Measurements from ENCODE around the gene NAV2.

Gene NAV2

GRCh38 chr11:19714022-19714386, 1.4 kb downstream of the NAV2 start:
- in situ Hi-C loops (cut with MboI; ENCODE audit: low pct_unique_long_range_greater_than_20kb, low sequenced_read_pairs), result no loop called here
- DNase-seq, result no peak

- in situ Hi-C loops (cut with MboI; ENCODE audit: low pct_unique_long_range_greater_than_20kb, low sequenced_read_pairs), result no loop called here
- no peak for DNase-seq
Observed at GRCh38 chr11:19714387-19715363, 2.0 kb downstream of the NAV2 start.

GRCh38 chr11:19715373-19715772, 2.7 kb downstream of the NAV2 start:
- in situ Hi-C loops (cut with MboI; ENCODE audit: low pct_unique_long_range_greater_than_20kb, low sequenced_read_pairs), result no loop called here
- DNase-seq, result no peak

GRCh38 chr11:19718051-19718450, 5.4 kb downstream of the NAV2 start:
- in situ Hi-C loops (cut with MboI; ENCODE audit: low pct_unique_long_range_greater_than_20kb, low sequenced_read_pairs), result no loop called here
- DNase-seq, result no peak

- in situ Hi-C loops (cut with MboI; ENCODE audit: low pct_unique_long_range_greater_than_20kb, low sequenced_read_pairs), result no loop called here
- no peak for DNase-seq
Observed at GRCh38 chr11:19718951-19719350, 6.3 kb downstream of the NAV2 start.

GRCh38 chr11:19719960-19720359, 7.3 kb downstream of the NAV2 start:
- in situ Hi-C loops (cut with MboI; ENCODE audit: low pct_unique_long_range_greater_than_20kb, low sequenced_read_pairs), result no loop called here
- no peak for DNase-seq

GRCh38 chr11:19721176-19721575, 8.5 kb downstream of the NAV2 start:
- DNase-seq, result no peak
- in situ Hi-C loops (cut with MboI; ENCODE audit: low pct_unique_long_range_greater_than_20kb, low sequenced_read_pairs), result no loop called here

GRCh38 chr11:19722702-19723101, 10.1 kb downstream of the NAV2 start:
- in situ Hi-C loops (cut with MboI; ENCODE audit: low pct_unique_long_range_greater_than_20kb, low sequenced_read_pairs), result no loop called here
- DNase-seq, result no peak

GRCh38 chr11:19723572-19724342, 11.1 kb downstream of the NAV2 start:
- DNase-seq, result no peak
- in situ Hi-C loops (cut with MboI; ENCODE audit: low pct_unique_long_range_greater_than_20kb, low sequenced_read_pairs), result no loop called here

- in situ Hi-C loops (cut with MboI; ENCODE audit: low pct_unique_long_range_greater_than_20kb, low sequenced_read_pairs), result loop anchor here (25.0 kb wide), 1 partner anchor 162 kb away; no protein-coding TSS in a partner anchor
- DNase-seq, result no peak
Observed at GRCh38 chr11:19724765-19725164, 12.1 kb downstream of the NAV2 start.

GRCh38 chr11:19725379-19726079, 12.9 kb downstream of the NAV2 start:
- in situ Hi-C loops (cut with MboI; ENCODE audit: low pct_unique_long_range_greater_than_20kb, low sequenced_read_pairs), result loop anchor here (25.0 kb wide), 1 partner anchor 163 kb away; no protein-coding TSS in a partner anchor
- DNase-seq, result no peak

GRCh38 chr11:19727246-19727645, 14.6 kb downstream of the NAV2 start:
- DNase-seq, result no peak
- in situ Hi-C loops (cut with MboI; ENCODE audit: low pct_unique_long_range_greater_than_20kb, low sequenced_read_pairs), result loop anchor here (25.0 kb wide), 1 partner anchor 165 kb away; no protein-coding TSS in a partner anchor

- in situ Hi-C loops (cut with MboI; ENCODE audit: low pct_unique_long_range_greater_than_20kb, low sequenced_read_pairs), result loop anchor here (25.0 kb wide), 1 partner anchor 166 kb away; no protein-coding TSS in a partner anchor
- no peak for DNase-seq
Observed at GRCh38 chr11:19728436-19728835, 15.8 kb downstream of the NAV2 start.

- DNase-seq, result no peak
- in situ Hi-C loops (cut with MboI; ENCODE audit: low pct_unique_long_range_greater_than_20kb, low sequenced_read_pairs), result loop anchor here (25.0 kb wide), 1 partner anchor 167 kb away; no protein-coding TSS in a partner anchor
Observed at GRCh38 chr11:19729141-19729540, 16.5 kb downstream of the NAV2 start.

- in situ Hi-C loops (cut with MboI; ENCODE audit: low pct_unique_long_range_greater_than_20kb, low sequenced_read_pairs), result loop anchor here (25.0 kb wide), 1 partner anchor 168 kb away; no protein-coding TSS in a partner anchor
Observed at GRCh38 chr11:19730373-19730772, 17.7 kb downstream of the NAV2 start.

GRCh38 chr11:19734171-19734570, 21.5 kb downstream of the NAV2 start:
- DNase-seq, result no peak
- in situ Hi-C loops (cut with MboI; ENCODE audit: low pct_unique_long_range_greater_than_20kb, low sequenced_read_pairs), result loop anchor here (25.0 kb wide), 1 partner anchor 172 kb away; no protein-coding TSS in a partner anchor

More at GRCh38 chr11:19730373-19730772, 17.7 kb downstream of the NAV2 start:
- no peak for DNase-seq

- no peak for DNase-seq
- in situ Hi-C loops (cut with MboI; ENCODE audit: low pct_unique_long_range_greater_than_20kb, low sequenced_read_pairs), result loop anchor here (25.0 kb wide), 1 partner anchor 173 kb away; no protein-coding TSS in a partner anchor
Observed at GRCh38 chr11:19735157-19735908, 22.7 kb downstream of the NAV2 start.

- no peak for DNase-seq
- in situ Hi-C loops (cut with MboI; ENCODE audit: low pct_unique_long_range_greater_than_20kb, low sequenced_read_pairs), result loop anchor here (25.0 kb wide), 1 partner anchor 174 kb away; no protein-coding TSS in a partner anchor
Observed at GRCh38 chr11:19735909-19736498, 23.4 kb downstream of the NAV2 start.

Measured in KBM-7 (cell line).